ENCODE data around the gene APOL5.
"Not testable (repeated sequence)": the region's sequence is repeated elsewhere in the genome, so short reads cannot be mapped to it uniquely, and the experiment has no call there.

Gene APOL5

GRCh38 chr22:35717572-35717971, at the start of gene APOL5:
TSS of gene APOL5 (plus strand) at chr22:35717872. CDS start at chr22:35717872, 0 bp downstream.
- no peak for DNase-seq (ENCODE audit: low read depth)

- no peak for DNase-seq (ENCODE audit: low read depth)
Measured at GRCh38 chr22:35674335-35674734, 43.3 kb upstream of the APOL5 start.

- DNase-seq (ENCODE audit: low read depth) = not testable (repeated sequence)
Measured at GRCh38 chr22:35676065-35676464, 41.6 kb upstream of the APOL5 start.

- no peak for DNase-seq (ENCODE audit: low read depth)
Measured at GRCh38 chr22:35677460-35678187, 40.0 kb upstream of the APOL5 start.

GRCh38 chr22:35678836-35679235, 38.8 kb upstream of the APOL5 start:
- DNase-seq (ENCODE audit: low read depth) = no peak

- not testable (repeated sequence) for DNase-seq (ENCODE audit: low read depth)
Measured at GRCh38 chr22:35679492-35679891, 38.2 kb upstream of the APOL5 start.

- no peak for DNase-seq (ENCODE audit: low read depth)
Measured at GRCh38 chr22:35681454-35682052, 36.1 kb upstream of the APOL5 start.

- no peak for DNase-seq (ENCODE audit: low read depth)
Measured at GRCh38 chr22:35683560-35683959, 34.1 kb upstream of the APOL5 start.

- DNase-seq (ENCODE audit: low read depth) = no peak
Measured at GRCh38 chr22:35684270-35684700, 33.4 kb upstream of the APOL5 start.

- DNase-seq (ENCODE audit: low read depth) = no peak
Measured at GRCh38 chr22:35684732-35685131, 32.9 kb upstream of the APOL5 start.

- DNase-seq (ENCODE audit: low read depth) = no peak
Measured at GRCh38 chr22:35685731-35686130, 31.9 kb upstream of the APOL5 start.

GRCh38 chr22:35686298-35686697, 31.4 kb upstream of the APOL5 start:
- DNase-seq (ENCODE audit: low read depth) = no peak

- DNase-seq (ENCODE audit: low read depth) = no peak
Measured at GRCh38 chr22:35687461-35687860, 30.2 kb upstream of the APOL5 start.

GRCh38 chr22:35688913-35689675, 28.6 kb upstream of the APOL5 start:
- no peak for DNase-seq (ENCODE audit: low read depth)

- DNase-seq (ENCODE audit: low read depth) = no peak
Measured at GRCh38 chr22:35690001-35690400, 27.7 kb upstream of the APOL5 start.

- no peak for DNase-seq (ENCODE audit: low read depth)
Measured at GRCh38 chr22:35695202-35695601, 22.5 kb upstream of the APOL5 start.

- DNase-seq (ENCODE audit: low read depth) = no peak
Measured at GRCh38 chr22:35697142-35697541, 20.5 kb upstream of the APOL5 start.

GRCh38 chr22:35699852-35700251, 17.8 kb upstream of the APOL5 start:
- not testable (repeated sequence) for DNase-seq (ENCODE audit: low read depth)

GRCh38 chr22:35703861-35704584, 13.6 kb upstream of the APOL5 start:
- DNase-seq (ENCODE audit: low read depth) = no peak

- no peak for DNase-seq (ENCODE audit: low read depth)
Measured at GRCh38 chr22:35705141-35705540, 12.5 kb upstream of the APOL5 start.

GRCh38 chr22:35708453-35708852, 9.2 kb upstream of the APOL5 start:
- no peak for DNase-seq (ENCODE audit: low read depth)

GRCh38 chr22:35708917-35709316, 8.8 kb upstream of the APOL5 start:
- DNase-seq (ENCODE audit: low read depth) = no peak

Measured in T-helper 22 cell (primary cell).